Measurements from ENCODE around the gene FRMPD4.

The FRMPD4 gene

GRCh38 chrX:12138361-12139313 lies at the start of gene FRMPD4:
Gene FRMPD4 (plus strand): TSS chrX:12138473. CDS start chrX:12138972, 499 bp downstream.
- peak within 1 kb of the TSS; percentile 52 to 57 for H3K4me3 ChIP-seq (ENCODE audit: low read depth in 1 of 2, low read length in 2 of 2)
- H3K36me3 ChIP-seq (ENCODE audit: insufficient read depth, low read length) = no peaks in the 10 kb centered on the region
- H3K9me3 ChIP-seq (ENCODE audit: low read length) = no peaks in the 10 kb centered on the region
- H3K27ac ChIP-seq (ENCODE audit: low read depth, low read length) = peak within 1 kb of the TSS; percentile 25
- peaks cover 5% of the 10 kb centered on the region for H3K4me1 ChIP-seq (ENCODE audit: insufficient read depth, low read length)
- H3K27me3 ChIP-seq (ENCODE audit: control insufficient read depth in 1 of 2, insufficient read depth in 2 of 2, low read length in 2 of 2) = peaks cover 0 to 4% of the 10 kb centered on the region in 2 donors
- no peak within 1 kb of the TSS for H3K9ac ChIP-seq (ENCODE audit: low read length)

GRCh38 chrX:12089740-12090139 lies 48.5 kb upstream of the FRMPD4 start:
- Histone ChIP-seq H3K27ac (ENCODE audit: low read depth, low read length) (no peak overlapping the region), H3K36me3 (ENCODE audit: insufficient read depth, low read length) (no peaks in the 10 kb centered on the region), H3K9me3 (ENCODE audit: low read length) (no peaks in the 10 kb centered on the region), H3K27me3 (ENCODE audit: control insufficient read depth in 1 of 2, insufficient read depth in 2 of 2, low read length in 2 of 2) (no peaks in the 10 kb centered on the region), H3K4me3 (ENCODE audit: low read depth in 1 of 2, low read length in 2 of 2) (no peak overlapping the region), H3K9ac (ENCODE audit: low read length) (no peak overlapping the region), H3K4me1 (ENCODE audit: insufficient read depth, low read length) (no peaks in the 10 kb centered on the region)

- Histone ChIP-seq H3K4me1 (ENCODE audit: insufficient read depth, low read length) (no peaks in the 10 kb centered on the region), H3K27ac (ENCODE audit: low read depth, low read length) (no peak overlapping the region), H3K27me3 (ENCODE audit: control insufficient read depth in 1 of 2, insufficient read depth in 2 of 2, low read length in 2 of 2) (no peaks in the 10 kb centered on the region), H3K9ac (ENCODE audit: low read length) (no peak overlapping the region), H3K4me3 (ENCODE audit: low read depth in 1 of 2, low read length in 2 of 2) (no peak overlapping the region), H3K36me3 (ENCODE audit: insufficient read depth, low read length) (no peaks in the 10 kb centered on the region), H3K9me3 (ENCODE audit: low read length) (no peaks in the 10 kb centered on the region)
Observed at GRCh38 chrX:12113321-12113720, 25.0 kb upstream of the FRMPD4 start.

GRCh38 chrX:12115377-12115776 lies 22.9 kb upstream of the FRMPD4 start:
- no peaks in the 10 kb centered on the region for H3K4me1 ChIP-seq (ENCODE audit: insufficient read depth, low read length)
- H3K36me3 ChIP-seq (ENCODE audit: insufficient read depth, low read length) = no peaks in the 10 kb centered on the region
- H3K9ac ChIP-seq (ENCODE audit: low read length) = no peak overlapping the region
- no peak overlapping the region for H3K4me3 ChIP-seq (ENCODE audit: low read depth in 1 of 2, low read length in 2 of 2)
- H3K27me3 ChIP-seq (ENCODE audit: control insufficient read depth in 1 of 2, insufficient read depth in 2 of 2, low read length in 2 of 2) = no peaks in the 10 kb centered on the region
- no peak overlapping the region for H3K27ac ChIP-seq (ENCODE audit: low read depth, low read length)
- no peaks in the 10 kb centered on the region for H3K9me3 ChIP-seq (ENCODE audit: low read length)

GRCh38 chrX:12118134-12118533 lies 20.1 kb upstream of the FRMPD4 start:
- Histone ChIP-seq H3K4me3 (ENCODE audit: low read depth in 1 of 2, low read length in 2 of 2) (no peak overlapping the region), H3K4me1 (ENCODE audit: insufficient read depth, low read length) (no peaks in the 10 kb centered on the region), H3K36me3 (ENCODE audit: insufficient read depth, low read length) (no peaks in the 10 kb centered on the region), H3K9ac (ENCODE audit: low read length) (no peak overlapping the region), H3K27me3 (ENCODE audit: control insufficient read depth in 1 of 2, insufficient read depth in 2 of 2, low read length in 2 of 2) (no peaks in the 10 kb centered on the region), H3K27ac (ENCODE audit: low read depth, low read length) (no peak overlapping the region), H3K9me3 (ENCODE audit: low read length) (no peaks in the 10 kb centered on the region)

- H3K27ac ChIP-seq (ENCODE audit: low read depth, low read length) = no peak overlapping the region
- no peaks in the 10 kb centered on the region for H3K9me3 ChIP-seq (ENCODE audit: low read length)
- H3K36me3 ChIP-seq (ENCODE audit: insufficient read depth, low read length) = no peaks in the 10 kb centered on the region
- no peaks in the 10 kb centered on the region for H3K27me3 ChIP-seq (ENCODE audit: control insufficient read depth in 1 of 2, insufficient read depth in 2 of 2, low read length in 2 of 2)
- H3K4me1 ChIP-seq (ENCODE audit: insufficient read depth, low read length) = no peaks in the 10 kb centered on the region
- H3K9ac ChIP-seq (ENCODE audit: low read length) = no peak overlapping the region
- H3K4me3 ChIP-seq (ENCODE audit: low read depth in 1 of 2, low read length in 2 of 2) = no peak overlapping the region
Observed at GRCh38 chrX:12128017-12128416, 10.3 kb upstream of the FRMPD4 start.

GRCh38 chrX:12137951-12138360 lies 317 bp upstream of the FRMPD4 start:
- Histone ChIP-seq H3K36me3 (ENCODE audit: insufficient read depth, low read length) (no peaks in the 10 kb centered on the region), H3K27me3 (ENCODE audit: control insufficient read depth in 1 of 2, insufficient read depth in 2 of 2, low read length in 2 of 2) (peaks cover 0 to 4% of the 10 kb centered on the region in 2 donors), H3K9ac (ENCODE audit: low read length) (no peak overlapping the region), H3K9me3 (ENCODE audit: low read length) (no peaks in the 10 kb centered on the region), H3K4me3 (ENCODE audit: low read depth in 1 of 2, low read length in 2 of 2) (peak overlapping the region; percentile 52 to 57), H3K4me1 (ENCODE audit: insufficient read depth, low read length) (peaks cover 4% of the 10 kb centered on the region), H3K27ac (ENCODE audit: low read depth, low read length) (no peak overlapping the region)

GRCh38 chrX:12139934-12140611 lies 1.8 kb downstream of the FRMPD4 start:
- H3K4me1 ChIP-seq (ENCODE audit: insufficient read depth, low read length) = peaks cover 5% of the 10 kb centered on the region
- H3K27me3 ChIP-seq (ENCODE audit: control insufficient read depth in 1 of 2, insufficient read depth in 2 of 2, low read length in 2 of 2) = peaks cover 0 to 4% of the 10 kb centered on the region in 2 donors
- no peaks in the 10 kb centered on the region for H3K36me3 ChIP-seq (ENCODE audit: insufficient read depth, low read length)
- no peak overlapping the region for H3K9ac ChIP-seq (ENCODE audit: low read length)
- H3K9me3 ChIP-seq (ENCODE audit: low read length) = no peaks in the 10 kb centered on the region
- no peak overlapping the region for H3K27ac ChIP-seq (ENCODE audit: low read depth, low read length)
- H3K4me3 ChIP-seq (ENCODE audit: low read depth in 1 of 2, low read length in 2 of 2) = no peak overlapping the region

- H3K27ac ChIP-seq (ENCODE audit: low read depth, low read length) = no peak overlapping the region
- H3K4me1 ChIP-seq (ENCODE audit: insufficient read depth, low read length) = peaks cover 5% of the 10 kb centered on the region
- H3K9me3 ChIP-seq (ENCODE audit: low read length) = no peaks in the 10 kb centered on the region
- H3K36me3 ChIP-seq (ENCODE audit: insufficient read depth, low read length) = no peaks in the 10 kb centered on the region
- peaks cover 0 to 4% of the 10 kb centered on the region in 2 donors for H3K27me3 ChIP-seq (ENCODE audit: control insufficient read depth in 1 of 2, insufficient read depth in 2 of 2, low read length in 2 of 2)
- H3K4me3 ChIP-seq (ENCODE audit: low read depth in 1 of 2, low read length in 2 of 2) = no peak overlapping the region
- H3K9ac ChIP-seq (ENCODE audit: low read length) = no peak overlapping the region
Observed at GRCh38 chrX:12141511-12141910, 3.2 kb downstream of the FRMPD4 start.

- H3K9ac ChIP-seq (ENCODE audit: low read length) = no peak overlapping the region
- H3K9me3 ChIP-seq (ENCODE audit: low read length) = no peaks in the 10 kb centered on the region
- H3K27ac ChIP-seq (ENCODE audit: low read depth, low read length) = no peak overlapping the region
- no peaks in the 10 kb centered on the region for H3K36me3 ChIP-seq (ENCODE audit: insufficient read depth, low read length)
- H3K4me3 ChIP-seq (ENCODE audit: low read depth in 1 of 2, low read length in 2 of 2) = no peak overlapping the region
- H3K27me3 ChIP-seq (ENCODE audit: control insufficient read depth in 1 of 2, insufficient read depth in 2 of 2, low read length in 2 of 2) = peaks cover 0 to 4% of the 10 kb centered on the region in 2 donors
- peaks cover 5% of the 10 kb centered on the region for H3K4me1 ChIP-seq (ENCODE audit: insufficient read depth, low read length)
Observed at GRCh38 chrX:12142661-12143060, 4.4 kb downstream of the FRMPD4 start.

- H3K4me3 ChIP-seq (ENCODE audit: low read depth in 1 of 2, low read length in 2 of 2) = no peak overlapping the region
- no peak overlapping the region for H3K9ac ChIP-seq (ENCODE audit: low read length)
- peaks cover 5% of the 10 kb centered on the region for H3K4me1 ChIP-seq (ENCODE audit: insufficient read depth, low read length)
- no peaks in the 10 kb centered on the region for H3K36me3 ChIP-seq (ENCODE audit: insufficient read depth, low read length)
- no peak overlapping the region for H3K27ac ChIP-seq (ENCODE audit: low read depth, low read length)
- no peaks in the 10 kb centered on the region for H3K27me3 ChIP-seq (ENCODE audit: control insufficient read depth in 1 of 2, insufficient read depth in 2 of 2, low read length in 2 of 2)
- no peaks in the 10 kb centered on the region for H3K9me3 ChIP-seq (ENCODE audit: low read length)
Observed at GRCh38 chrX:12145402-12145801, 7.1 kb downstream of the FRMPD4 start.

All from muscle layer of colon (tissue), 2 donors.